AG04450 (cell line): ENCODE measurements around the gene TACC3. TPM values are rescaled to one million over a fixed set of nuclear protein-coding genes. Genes with fewer than 3 reads are reported as not detected.

ENCODE experiments used
- CTCF ChIA-PET: fragments of 300-600, 350-600 bp; formaldehyde crosslinking; extraction: SDS; loops from one replicate; lab custom pipeline; 2022; ENCODE audit warnings: antibody characterized with exemption, inconsistent platforms; lab: Charles Lee
- POLR2A ChIA-PET: fragments of 350-600 bp; formaldehyde crosslinking; extraction: SDS; loops from one replicate; lab custom pipeline; 2021; ENCODE audit warnings: antibody characterized with exemption, inconsistent platforms; lab: Yijun Ruan, JAX
- DNase-seq: peaks from one replicate; pipeline ENCODE4 v3.0.0-alpha.2; 2011; ENCODE audit warnings: low read depth, low spot score
- H3K27ac ChIP-seq: one replicate; pipeline ENCODE4 v1.5.1; 2012; ENCODE audit warnings: low read depth, low read length, control low read depth
- H3K27me3 ChIP-seq: one replicate; pipeline ENCODE4 v1.6.0; 2012; ENCODE audit warnings: low read length; ENCODE audit not compliant: control insufficient read depth, insufficient read depth
- H3K4me3 ChIP-seq: 2 replicates; pipeline ENCODE4 v1.5.1; 2011; ENCODE audit warnings: mild to moderate bottlenecking, low read depth, low read length, control low read depth
- H3K9me3 ChIP-seq: 2 replicates; pipeline ENCODE4 v1.5.1; 2012; ENCODE audit warnings: low read length; ENCODE audit not compliant: control insufficient read depth, insufficient read depth
- polyA plus RNA-seq: library from polyadenylated mRNA; depleted of rRNA; stranded (reverse); fragments of >200 nt; gene quantifications from 2 replicates; pipeline ENCODE4 v1.2.3, GENCODE V29; 2011
- TF ChIP-seq, protein P1 (sequence below): IDR thresholded peaks from 2 replicates; pipeline ENCODE4 v1.5.1; 2011; ENCODE audit warnings: low read depth, low read length, control low read depth, inconsistent platforms

TACC3 gene
- polyA plus RNA-seq, 1 experiment, result 8.5 TPM

DNA sequence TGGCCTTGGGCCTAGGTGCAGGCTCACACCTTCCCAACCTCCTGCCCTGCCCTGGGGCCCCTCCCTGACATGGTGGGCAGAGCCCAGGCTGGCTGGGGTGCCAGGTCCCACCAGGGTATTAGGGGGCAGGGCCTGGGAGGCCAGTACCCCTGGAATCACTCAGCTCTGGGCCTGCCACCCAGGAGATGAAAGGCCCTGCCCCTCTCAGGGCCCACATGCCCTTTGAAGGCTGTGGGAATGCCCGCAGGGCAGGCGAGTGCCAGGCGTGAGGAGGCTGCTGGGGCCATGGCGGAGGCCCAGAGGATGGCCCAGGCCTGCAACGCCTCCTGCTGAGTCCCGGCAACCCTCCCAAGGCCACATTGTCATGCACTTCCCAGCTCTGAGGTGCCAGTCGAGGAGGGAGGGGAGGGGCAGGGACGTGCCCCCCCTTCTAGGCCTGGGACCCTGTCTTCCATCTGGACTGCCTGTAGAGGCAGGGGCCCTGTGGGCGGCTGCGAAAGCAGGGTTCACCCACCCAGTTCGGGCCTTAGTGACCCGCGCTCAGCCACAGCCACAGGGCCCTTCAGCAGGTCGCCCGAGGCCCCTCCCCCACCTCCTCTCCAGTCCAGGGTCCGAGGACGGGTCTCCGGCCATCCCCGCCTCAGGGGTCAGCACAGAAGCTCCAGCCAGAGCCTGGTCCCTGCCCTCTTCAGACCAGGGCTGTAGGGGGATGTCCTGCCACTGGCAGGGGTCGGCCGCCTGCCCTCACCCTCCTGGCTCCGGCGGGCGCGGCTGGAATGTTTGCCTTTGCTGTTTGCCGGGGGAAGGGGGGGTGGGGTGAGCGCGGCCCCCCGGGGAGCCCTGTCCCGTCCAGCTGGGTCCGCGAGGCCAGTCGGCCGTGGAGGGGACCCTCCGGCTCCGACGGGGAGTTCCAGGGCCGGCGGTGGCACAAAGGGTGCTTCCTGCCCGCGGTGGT is 45.1 kb downstream of the TACC3 start:
- DNase-seq, result no peak
- TF ChIP-seq, protein P1, sequence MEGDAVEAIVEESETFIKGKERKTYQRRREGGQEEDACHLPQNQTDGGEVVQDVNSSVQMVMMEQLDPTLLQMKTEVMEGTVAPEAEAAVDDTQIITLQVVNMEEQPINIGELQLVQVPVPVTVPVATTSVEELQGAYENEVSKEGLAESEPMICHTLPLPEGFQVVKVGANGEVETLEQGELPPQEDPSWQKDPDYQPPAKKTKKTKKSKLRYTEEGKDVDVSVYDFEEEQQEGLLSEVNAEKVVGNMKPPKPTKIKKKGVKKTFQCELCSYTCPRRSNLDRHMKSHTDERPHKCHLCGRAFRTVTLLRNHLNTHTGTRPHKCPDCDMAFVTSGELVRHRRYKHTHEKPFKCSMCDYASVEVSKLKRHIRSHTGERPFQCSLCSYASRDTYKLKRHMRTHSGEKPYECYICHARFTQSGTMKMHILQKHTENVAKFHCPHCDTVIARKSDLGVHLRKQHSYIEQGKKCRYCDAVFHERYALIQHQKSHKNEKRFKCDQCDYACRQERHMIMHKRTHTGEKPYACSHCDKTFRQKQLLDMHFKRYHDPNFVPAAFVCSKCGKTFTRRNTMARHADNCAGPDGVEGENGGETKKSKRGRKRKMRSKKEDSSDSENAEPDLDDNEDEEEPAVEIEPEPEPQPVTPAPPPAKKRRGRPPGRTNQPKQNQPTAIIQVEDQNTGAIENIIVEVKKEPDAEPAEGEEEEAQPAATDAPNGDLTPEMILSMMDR, result no peak
- H3K27ac ChIP-seq, result no peak overlapping the region
- ChIA-PET CTCF (no interaction called here), POLR2A (interaction anchor here (0.5 kb wide), 1 partner anchor 861 kb away, joined by 5 read pairs; no protein-coding TSS in a partner anchor)
- H3K9me3 ChIP-seq, result no peaks in the 10 kb centered on the region; the same call in 1 of the 2 replicates
- peaks cover 4% of the 10 kb centered on the region for H3K27me3 ChIP-seq
- H3K4me3 ChIP-seq, result peak overlapping the region; percentile 44; the same call in 1 of the 2 replicates

DNA sequence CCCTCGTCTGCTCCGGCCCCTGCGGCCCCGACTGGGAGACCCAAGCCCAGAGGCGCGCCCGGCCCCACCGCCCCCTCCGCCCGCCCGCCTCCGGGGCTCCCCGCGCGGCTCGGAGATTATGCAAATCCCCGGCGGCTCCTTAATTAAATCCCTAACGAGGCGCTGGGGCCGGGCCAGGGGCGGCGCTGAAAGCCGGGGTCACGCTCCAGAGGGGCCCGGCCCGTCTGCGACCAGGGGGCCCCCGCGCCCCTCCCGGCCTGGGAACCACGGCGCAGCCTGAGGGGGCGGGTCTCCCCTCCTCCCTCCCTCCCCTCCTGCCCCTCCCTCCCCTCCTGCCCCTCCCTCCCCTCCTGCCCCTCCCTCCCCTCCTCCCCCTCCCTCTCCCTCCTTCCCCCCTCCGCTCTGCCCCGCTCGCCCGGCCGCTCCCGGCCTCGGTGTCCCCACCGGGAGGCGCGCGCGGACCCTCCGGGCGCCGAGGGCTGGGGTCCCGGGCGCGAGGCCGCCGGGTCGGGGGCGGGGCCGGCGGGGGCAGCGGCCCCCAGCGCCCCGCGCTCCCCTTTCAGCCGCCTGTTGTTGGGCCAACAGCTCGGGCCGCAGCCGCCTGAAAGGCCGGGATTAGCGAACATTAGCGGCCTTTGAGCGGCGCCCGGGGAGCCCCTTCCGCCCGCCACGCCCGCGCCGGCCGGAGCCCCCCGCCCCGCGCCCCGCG is 45.9 kb downstream of the TACC3 start:
- CTCF ChIA-PET, result interaction anchor here (0.7 to 1.2 kb wide), 6 partner anchors 11 to 132 kb away, joined by 3 to 8 read pairs (median 4); no protein-coding TSS in a partner anchor
- POLR2A ChIA-PET, result no interaction called here
- Histone ChIP-seq H3K9me3 (no peaks in the 10 kb centered on the region; the same call in 1 of the 2 replicates), H3K4me3 (peak overlapping the region; percentile 44), H3K27ac (no peak overlapping the region), H3K27me3 (peaks cover 4% of the 10 kb centered on the region)
- TF ChIP-seq, protein P1, result no peak
- DNase-seq, result no peak

DNA sequence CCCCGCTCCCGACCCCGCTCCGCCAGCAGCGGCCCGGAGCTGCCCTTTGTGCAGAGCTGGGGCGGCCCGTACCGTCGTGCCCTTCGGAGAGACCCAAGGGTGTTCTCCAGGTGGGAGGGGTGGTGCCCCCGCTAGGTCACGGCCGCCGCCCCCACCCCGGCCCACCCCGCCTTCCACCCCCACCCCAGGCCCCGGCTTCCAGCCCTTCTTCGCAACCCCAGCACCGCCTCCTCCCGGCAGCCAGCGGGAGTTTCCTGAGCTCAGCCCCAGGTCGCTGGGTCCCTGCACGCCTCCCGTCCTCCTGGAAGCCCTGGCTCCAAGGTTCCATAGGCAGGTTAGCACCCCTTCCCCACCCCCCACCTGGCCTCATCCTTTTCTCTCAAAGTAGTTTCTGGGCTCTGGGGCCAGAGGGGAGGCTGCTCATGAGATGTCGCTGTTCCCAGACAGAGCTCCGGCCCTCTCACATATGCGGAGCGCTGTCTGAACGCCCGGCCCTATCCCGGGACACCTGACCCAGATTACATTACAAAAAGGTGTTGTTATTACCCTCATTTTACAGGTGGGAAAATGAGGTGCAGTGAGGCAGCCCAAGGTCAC is 46.5 kb downstream of the TACC3 start:
- Histone ChIP-seq H3K27ac (no peak overlapping the region), H3K27me3 (peaks cover 4% of the 10 kb centered on the region), H3K4me3 (peak overlapping the region; percentile 44), H3K9me3 (no peaks in the 10 kb centered on the region; the same call in 1 of the 2 replicates)
- DNase-seq, result no peak
- ChIA-PET POLR2A (interaction anchor here (1.1 kb wide), 1 partner anchor 26 kb away, joined by 3 read pairs; no protein-coding TSS in a partner anchor), CTCF (interaction anchor here (0.6 to 1.2 kb wide), 16 partner anchors 9 to 647 kb away, joined by 3 to 9 read pairs (median 5); no protein-coding TSS in a partner anchor)
- TF ChIP-seq, protein P1, result peak; percentile 46

DNA sequence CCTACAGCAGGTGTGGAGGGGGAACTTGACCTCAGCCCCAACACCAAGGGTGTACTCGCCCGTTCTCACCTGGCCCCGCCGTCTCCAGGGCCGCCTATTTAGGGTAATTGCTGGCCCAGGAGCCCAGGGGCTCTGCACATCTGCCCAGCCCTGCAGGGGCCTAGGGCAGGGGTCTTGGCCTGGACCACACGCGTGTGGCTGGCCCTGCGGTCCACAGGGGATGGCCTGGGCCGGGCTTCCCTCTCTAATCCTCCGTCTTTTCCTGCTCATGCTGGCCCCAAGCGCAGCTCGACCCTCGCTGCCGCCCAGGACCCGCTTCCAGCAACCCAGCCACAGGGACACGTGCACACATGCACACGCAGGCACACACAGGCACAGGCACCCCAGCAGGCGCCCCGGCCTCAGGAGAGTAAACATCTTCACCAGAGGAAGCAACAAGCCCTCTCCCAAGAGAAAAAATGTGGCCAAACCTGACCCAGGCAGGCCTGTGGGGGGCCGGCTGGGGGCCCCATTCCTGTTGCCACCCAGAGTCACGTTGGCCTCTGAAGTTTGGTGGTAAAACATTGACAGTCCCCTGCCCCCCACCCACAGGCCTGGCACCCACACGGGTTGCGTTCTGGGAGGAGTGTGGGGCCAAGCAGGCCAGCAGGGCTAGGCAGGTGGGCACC is 47.2 kb downstream of the TACC3 start:
- Histone ChIP-seq H3K27ac (no peak overlapping the region), H3K27me3 (peaks cover 4% of the 10 kb centered on the region), H3K4me3 (no peak overlapping the region), H3K9me3 (no peaks in the 10 kb centered on the region; the same call in 1 of the 2 replicates)
- POLR2A ChIA-PET, result interaction anchor here (0.6 to 1.1 kb wide), 2 partner anchors 19 to 26 kb away, joined by 3 read pairs; no protein-coding TSS in a partner anchor
- TF ChIP-seq, protein P1, result no peak
- CTCF ChIA-PET, result interaction anchor here (0.6 to 1.2 kb wide), 16 partner anchors 9 to 827 kb away, joined by 3 to 9 read pairs (median 5); no protein-coding TSS in a partner anchor
- DNase-seq, result no peak
